Measurements from ENCODE around the gene ITPKC. TPM values are rescaled to one million over a fixed set of nuclear protein-coding genes. Genes with fewer than 3 reads are reported as not detected.
A peak's percentile ranks its signal among the peaks of the same experiment; 100 is the strongest.

ITPKC gene
- total and polyA plus RNA-seq, 10 of the 15 experiments (the other 5 are each of a cell fraction or from before 2014, with no cell fraction given), result 0.03 to 6.4 (median 3.5) TPM

DNA sequence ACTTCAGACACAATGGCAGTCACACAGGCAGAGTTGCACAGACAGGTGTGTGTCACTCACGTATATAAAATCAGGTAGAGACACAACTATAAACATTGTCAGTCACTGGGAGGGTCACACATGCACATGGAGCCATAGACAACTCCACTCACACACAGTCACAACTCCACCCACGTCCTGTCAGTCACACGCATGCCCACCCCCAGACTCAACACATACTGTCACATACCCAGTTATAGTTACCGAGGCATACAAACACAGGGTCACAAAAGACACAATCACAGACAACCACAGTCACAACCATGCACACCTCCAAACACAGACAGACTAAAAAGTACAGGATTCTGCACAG, 27.9 kb upstream of the ITPKC start:
- Histone ChIP-seq H3K9me3 (replicated peaks; ENCODE audit: control insufficient read depth, insufficient read depth, low read length) (no peaks in the 10 kb centered on the region), H3K36me3 (ENCODE audit: control insufficient read depth in 2 of 2, insufficient read depth in 2 of 2, low read length in 1 of 2) (no peaks in the 10 kb centered on the region; a peak in 1 of 4 replicates), H3K27ac (ENCODE audit: control insufficient read depth, insufficient read depth) (no peak overlapping the region), H3K4me2 (ENCODE audit: control insufficient read depth, insufficient read depth) (0 out of 2 replicates have a peak overlapping the region, but pooled peaks have one; percentile 76), H3K4me3 (no peak overlapping the region), H3K27me3 (replicated peaks in 1 of 2; ENCODE audit: control insufficient read depth in 2 of 2, insufficient read depth in 2 of 2, low read length in 1 of 2) (no peaks in the 10 kb centered on the region), H2AFZ (ENCODE audit: control insufficient read depth, low read depth, low read length) (no peak overlapping the region), H3K4me1 (ENCODE audit: control insufficient read depth, insufficient read depth, low read length) (peaks cover 26% of the 10 kb centered on the region), H3K9ac (ENCODE audit: control insufficient read depth, insufficient read depth, low read length) (no peak overlapping the region), H4K20me1 (ENCODE audit: control insufficient read depth, insufficient read depth) (no peaks in the 10 kb centered on the region), H3K79me2 (ENCODE audit: control insufficient read depth, insufficient read depth, low read length) (no peaks in the 10 kb centered on the region)
- ATAC-seq, result no peak
- FAIRE-seq, result no peak
- ChIA-PET CTCF (interaction anchor here (1.3 kb wide), 1 partner anchor 117 kb away, joined by 4 read pairs; no protein-coding TSS in a partner anchor), SMC1A (ENCODE audit: uncharacterized antibody, unreplicated experiment) (no interaction called here), RAD21 (ENCODE audit: unreplicated experiment) (no interaction called here), POLR2A (no interaction called here)
- TF ChIP-seq, protein P1, sequence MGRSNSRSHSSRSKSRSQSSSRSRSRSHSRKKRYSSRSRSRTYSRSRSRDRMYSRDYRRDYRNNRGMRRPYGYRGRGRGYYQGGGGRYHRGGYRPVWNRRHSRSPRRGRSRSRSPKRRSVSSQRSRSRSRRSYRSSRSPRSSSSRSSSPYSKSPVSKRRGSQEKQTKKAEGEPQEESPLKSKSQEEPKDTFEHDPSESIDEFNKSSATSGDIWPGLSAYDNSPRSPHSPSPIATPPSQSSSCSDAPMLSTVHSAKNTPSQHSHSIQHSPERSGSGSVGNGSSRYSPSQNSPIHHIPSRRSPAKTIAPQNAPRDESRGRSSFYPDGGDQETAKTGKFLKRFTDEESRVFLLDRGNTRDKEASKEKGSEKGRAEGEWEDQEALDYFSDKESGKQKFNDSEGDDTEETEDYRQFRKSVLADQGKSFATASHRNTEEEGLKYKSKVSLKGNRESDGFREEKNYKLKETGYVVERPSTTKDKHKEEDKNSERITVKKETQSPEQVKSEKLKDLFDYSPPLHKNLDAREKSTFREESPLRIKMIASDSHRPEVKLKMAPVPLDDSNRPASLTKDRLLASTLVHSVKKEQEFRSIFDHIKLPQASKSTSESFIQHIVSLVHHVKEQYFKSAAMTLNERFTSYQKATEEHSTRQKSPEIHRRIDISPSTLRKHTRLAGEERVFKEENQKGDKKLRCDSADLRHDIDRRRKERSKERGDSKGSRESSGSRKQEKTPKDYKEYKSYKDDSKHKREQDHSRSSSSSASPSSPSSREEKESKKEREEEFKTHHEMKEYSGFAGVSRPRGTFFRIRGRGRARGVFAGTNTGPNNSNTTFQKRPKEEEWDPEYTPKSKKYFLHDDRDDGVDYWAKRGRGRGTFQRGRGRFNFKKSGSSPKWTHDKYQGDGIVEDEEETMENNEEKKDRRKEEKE (IDR thresholded peaks at IDR 0.05), result no peak
- no peak for TF ChIP-seq NFIC (IDR thresholded peaks at IDR 0.05; ENCODE audit: low read depth, low read length)
- TF ChIP-seq, protein P2, sequence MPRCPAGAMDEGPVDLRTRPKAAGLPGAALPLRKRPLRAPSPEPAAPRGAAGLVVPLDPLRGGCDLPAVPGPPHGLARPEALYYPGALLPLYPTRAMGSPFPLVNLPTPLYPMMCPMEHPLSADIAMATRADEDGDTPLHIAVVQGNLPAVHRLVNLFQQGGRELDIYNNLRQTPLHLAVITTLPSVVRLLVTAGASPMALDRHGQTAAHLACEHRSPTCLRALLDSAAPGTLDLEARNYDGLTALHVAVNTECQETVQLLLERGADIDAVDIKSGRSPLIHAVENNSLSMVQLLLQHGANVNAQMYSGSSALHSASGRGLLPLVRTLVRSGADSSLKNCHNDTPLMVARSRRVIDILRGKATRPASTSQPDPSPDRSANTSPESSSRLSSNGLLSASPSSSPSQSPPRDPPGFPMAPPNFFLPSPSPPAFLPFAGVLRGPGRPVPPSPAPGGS (IDR thresholded peaks at IDR 0.05; ENCODE audit: borderline replicate concordance, insufficient read depth, low read depth, low read length, poor library complexity, severe bottlenecking), result peak; percentile 75
- no peak for TF ChIP-seq EED (IDR thresholded peaks at IDR 0.05; ENCODE audit: low read depth)
- TF ChIP-seq, protein P3, sequence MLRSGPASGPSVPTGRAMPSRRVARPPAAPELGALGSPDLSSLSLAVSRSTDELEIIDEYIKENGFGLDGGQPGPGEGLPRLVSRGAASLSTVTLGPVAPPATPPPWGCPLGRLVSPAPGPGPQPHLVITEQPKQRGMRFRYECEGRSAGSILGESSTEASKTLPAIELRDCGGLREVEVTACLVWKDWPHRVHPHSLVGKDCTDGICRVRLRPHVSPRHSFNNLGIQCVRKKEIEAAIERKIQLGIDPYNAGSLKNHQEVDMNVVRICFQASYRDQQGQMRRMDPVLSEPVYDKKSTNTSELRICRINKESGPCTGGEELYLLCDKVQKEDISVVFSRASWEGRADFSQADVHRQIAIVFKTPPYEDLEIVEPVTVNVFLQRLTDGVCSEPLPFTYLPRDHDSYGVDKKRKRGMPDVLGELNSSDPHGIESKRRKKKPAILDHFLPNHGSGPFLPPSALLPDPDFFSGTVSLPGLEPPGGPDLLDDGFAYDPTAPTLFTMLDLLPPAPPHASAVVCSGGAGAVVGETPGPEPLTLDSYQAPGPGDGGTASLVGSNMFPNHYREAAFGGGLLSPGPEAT (IDR thresholded peaks at IDR 0.05; ENCODE audit: low read depth), result no peak
- TF ChIP-seq, protein P4, sequence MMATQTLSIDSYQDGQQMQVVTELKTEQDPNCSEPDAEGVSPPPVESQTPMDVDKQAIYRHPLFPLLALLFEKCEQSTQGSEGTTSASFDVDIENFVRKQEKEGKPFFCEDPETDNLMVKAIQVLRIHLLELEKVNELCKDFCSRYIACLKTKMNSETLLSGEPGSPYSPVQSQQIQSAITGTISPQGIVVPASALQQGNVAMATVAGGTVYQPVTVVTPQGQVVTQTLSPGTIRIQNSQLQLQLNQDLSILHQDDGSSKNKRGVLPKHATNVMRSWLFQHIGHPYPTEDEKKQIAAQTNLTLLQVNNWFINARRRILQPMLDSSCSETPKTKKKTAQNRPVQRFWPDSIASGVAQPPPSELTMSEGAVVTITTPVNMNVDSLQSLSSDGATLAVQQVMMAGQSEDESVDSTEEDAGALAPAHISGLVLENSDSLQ (IDR thresholded peaks at IDR 0.05), result peak; percentile 52
- TF ChIP-seq, protein P5, sequence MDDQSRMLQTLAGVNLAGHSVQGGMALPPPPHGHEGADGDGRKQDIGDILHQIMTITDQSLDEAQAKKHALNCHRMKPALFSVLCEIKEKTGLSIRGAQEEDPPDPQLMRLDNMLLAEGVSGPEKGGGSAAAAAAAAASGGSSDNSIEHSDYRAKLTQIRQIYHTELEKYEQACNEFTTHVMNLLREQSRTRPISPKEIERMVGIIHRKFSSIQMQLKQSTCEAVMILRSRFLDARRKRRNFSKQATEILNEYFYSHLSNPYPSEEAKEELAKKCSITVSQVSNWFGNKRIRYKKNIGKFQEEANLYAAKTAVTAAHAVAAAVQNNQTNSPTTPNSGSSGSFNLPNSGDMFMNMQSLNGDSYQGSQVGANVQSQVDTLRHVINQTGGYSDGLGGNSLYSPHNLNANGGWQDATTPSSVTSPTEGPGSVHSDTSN (IDR thresholded peaks at IDR 0.05; ENCODE audit: insufficient replicate concordance, low read depth, low read length), result peak; percentile 59
- no peak for TF ChIP-seq SP1 (IDR thresholded peaks at IDR 0.05; ENCODE audit: low read depth, low read length)
- TF ChIP-seq CBX3 (IDR thresholded peaks at IDR 0.05; ENCODE audit: borderline replicate concordance, low read depth), result no peak
- no peak for TF ChIP-seq ESRRA (IDR thresholded peaks at IDR 0.05; ENCODE audit: low read length)
- peak; percentile 71; the same call in 1 of the 2 replicates for TF ChIP-seq TCF3 (IDR thresholded peaks at IDR 0.05; ENCODE audit: borderline replicate concordance, insufficient read depth, low read depth, low read length)
- no peak for DNase-seq (ENCODE audit: low read depth, low spot score)
- intact Hi-C loops (cut with micrococcal nuclease; ENCODE audit: unreplicated experiment), result no loop called here
- BruUV-seq (replicated peaks), result no TSS peak
- in situ Hi-C loops (cut with MboI), result no loop called here
- WGBS (ENCODE audit: insufficient coverage, insufficient replicate concordance, low lambda C conversion rate, missing lambda C conversion rate), result 50% methylated on average over 4 of the region's 4 CpGs

All from GM12878 (cell line).